ENCODE measurements around the gene FDCSP. TPM values are rescaled to one million over a fixed set of nuclear protein-coding genes. Genes with fewer than 3 reads are reported as not detected.

The FDCSP gene
- total RNA-seq, 1 experiment from 2014 or later: not detected

DNA sequence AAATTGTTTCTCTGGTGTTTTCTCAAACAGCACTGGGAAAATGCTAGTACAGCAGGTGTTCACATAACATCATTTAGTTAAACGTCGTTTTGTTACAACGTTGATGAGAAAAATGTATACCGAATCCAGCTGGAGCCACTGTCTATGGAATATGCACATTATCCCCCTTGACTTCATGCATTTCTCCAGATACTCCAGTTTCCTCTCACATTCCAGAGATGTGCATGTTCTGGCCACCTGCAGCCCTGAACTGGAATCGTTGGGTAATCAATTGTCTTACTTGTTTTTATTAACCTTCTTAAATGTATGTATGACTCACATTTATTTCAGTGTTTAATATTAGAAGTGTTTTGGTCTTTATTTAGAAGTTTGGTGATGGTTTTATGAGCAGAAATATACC lies 48.8 kb upstream of the FDCSP start:
- no peak for DNase-seq
- Histone ChIP-seq H3K9ac (ENCODE audit: extremely low read depth, insufficient read length, low read length) (no peak overlapping the region), H3K79me1 (ENCODE audit: insufficient read depth, low read depth, low read length, poor library complexity, severe bottlenecking) (no peaks in the 10 kb centered on the region), H2BK15ac (ENCODE audit: low read depth, low read length) (no peak overlapping the region), H3K14ac (ENCODE audit: insufficient read depth, low read length) (no peak overlapping the region), H2BK120ac (ENCODE audit: low read depth, low read length, poor library complexity, severe bottlenecking) (no peak overlapping the region), H4K5ac (ENCODE audit: insufficient read length, low read depth, low read length) (no peak overlapping the region), H3K4me1 (ENCODE audit: insufficient read depth, low read length) (no peaks in the 10 kb centered on the region), H3K9me3 (ENCODE audit: control insufficient read depth, low read depth, low read length) (no peaks in the 10 kb centered on the region), H4K8ac (replicated peaks; ENCODE audit: insufficient read length, low read depth, low read length) (no peak overlapping the region), H3K79me2 (ENCODE audit: insufficient read depth, low read length) (no peaks in the 10 kb centered on the region), H4K20me1 (ENCODE audit: control insufficient read depth, insufficient read depth, insufficient read length) (no peaks in the 10 kb centered on the region), H3K4me2 (ENCODE audit: insufficient read depth, insufficient read length, low read length) (no peak overlapping the region), H3K27ac (ENCODE audit: insufficient read length, low read depth, low read length) (no peak overlapping the region), H2AFZ (ENCODE audit: low read length) (no peak overlapping the region), H3T11ph (ENCODE audit: low read length) (no peak overlapping the region), H2BK5ac (ENCODE audit: insufficient read length, low read length) (no peak overlapping the region), H3K56ac (ENCODE audit: insufficient read length, low read depth, low read length) (no peak overlapping the region), H3K23ac (ENCODE audit: insufficient read length, low read depth, low read length) (no peak overlapping the region), H3K23me2 (ENCODE audit: insufficient read length, low read depth, low read length, poor library complexity, severe bottlenecking) (no peaks in the 10 kb centered on the region), H3K18ac (ENCODE audit: insufficient read length, low read depth, low read length) (no peak overlapping the region), H3K27me3 (ENCODE audit: insufficient read depth, low read length) (no peaks in the 10 kb centered on the region), H3K4ac (ENCODE audit: low read depth, low read length) (no peak overlapping the region), H4K91ac (ENCODE audit: insufficient read length, low read depth, low read length) (no peak overlapping the region), H2AK5ac (ENCODE audit: insufficient read length, low read length) (no peak overlapping the region), H2BK20ac (ENCODE audit: low read depth, low read length, poor library complexity, severe bottlenecking) (no peak overlapping the region), H2BK12ac (ENCODE audit: insufficient read length, low read depth, low read length) (no peak overlapping the region)
- no CpG with 5 or more reads among the region's 5 CpGs for WGBS (ENCODE audit: extremely low coverage, insufficient read length, low lambda C conversion rate)
- H3K9me3 Mint-ChIP-seq: no peaks in the 10 kb centered on the region
- no peak overlapping the region for H3K4me3 Mint-ChIP-seq
- H3K36me3 Mint-ChIP-seq (ENCODE audit: insufficient read depth in 1 of 3, low read depth in 3 of 3): no peaks in the 10 kb centered on the region
- no peaks in the 10 kb centered on the region for H3K27me3 Mint-ChIP-seq (ENCODE audit: low read depth)
- no peak overlapping the region for H3K27ac Mint-ChIP-seq
- H3K4me1 Mint-ChIP-seq: no peaks in the 10 kb centered on the region
- TF ChIP-seq, protein P1, sequence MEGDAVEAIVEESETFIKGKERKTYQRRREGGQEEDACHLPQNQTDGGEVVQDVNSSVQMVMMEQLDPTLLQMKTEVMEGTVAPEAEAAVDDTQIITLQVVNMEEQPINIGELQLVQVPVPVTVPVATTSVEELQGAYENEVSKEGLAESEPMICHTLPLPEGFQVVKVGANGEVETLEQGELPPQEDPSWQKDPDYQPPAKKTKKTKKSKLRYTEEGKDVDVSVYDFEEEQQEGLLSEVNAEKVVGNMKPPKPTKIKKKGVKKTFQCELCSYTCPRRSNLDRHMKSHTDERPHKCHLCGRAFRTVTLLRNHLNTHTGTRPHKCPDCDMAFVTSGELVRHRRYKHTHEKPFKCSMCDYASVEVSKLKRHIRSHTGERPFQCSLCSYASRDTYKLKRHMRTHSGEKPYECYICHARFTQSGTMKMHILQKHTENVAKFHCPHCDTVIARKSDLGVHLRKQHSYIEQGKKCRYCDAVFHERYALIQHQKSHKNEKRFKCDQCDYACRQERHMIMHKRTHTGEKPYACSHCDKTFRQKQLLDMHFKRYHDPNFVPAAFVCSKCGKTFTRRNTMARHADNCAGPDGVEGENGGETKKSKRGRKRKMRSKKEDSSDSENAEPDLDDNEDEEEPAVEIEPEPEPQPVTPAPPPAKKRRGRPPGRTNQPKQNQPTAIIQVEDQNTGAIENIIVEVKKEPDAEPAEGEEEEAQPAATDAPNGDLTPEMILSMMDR (conservative IDR thresholded peaks at IDR 0.05): no peak

Measured in H9 (cell line).